Measurements from ENCODE around the gene AGAP5. TPM values are rescaled to one million over a fixed set of nuclear protein-coding genes. Genes with fewer than 3 reads are reported as not detected.

Gene AGAP5
- total and polyA plus RNA-seq, 9 of the 15 experiments (the other 6 are each of a cell fraction or from before 2014, with no cell fraction given): 0.32 to 7.5 (median 5.3) TPM

DNA sequence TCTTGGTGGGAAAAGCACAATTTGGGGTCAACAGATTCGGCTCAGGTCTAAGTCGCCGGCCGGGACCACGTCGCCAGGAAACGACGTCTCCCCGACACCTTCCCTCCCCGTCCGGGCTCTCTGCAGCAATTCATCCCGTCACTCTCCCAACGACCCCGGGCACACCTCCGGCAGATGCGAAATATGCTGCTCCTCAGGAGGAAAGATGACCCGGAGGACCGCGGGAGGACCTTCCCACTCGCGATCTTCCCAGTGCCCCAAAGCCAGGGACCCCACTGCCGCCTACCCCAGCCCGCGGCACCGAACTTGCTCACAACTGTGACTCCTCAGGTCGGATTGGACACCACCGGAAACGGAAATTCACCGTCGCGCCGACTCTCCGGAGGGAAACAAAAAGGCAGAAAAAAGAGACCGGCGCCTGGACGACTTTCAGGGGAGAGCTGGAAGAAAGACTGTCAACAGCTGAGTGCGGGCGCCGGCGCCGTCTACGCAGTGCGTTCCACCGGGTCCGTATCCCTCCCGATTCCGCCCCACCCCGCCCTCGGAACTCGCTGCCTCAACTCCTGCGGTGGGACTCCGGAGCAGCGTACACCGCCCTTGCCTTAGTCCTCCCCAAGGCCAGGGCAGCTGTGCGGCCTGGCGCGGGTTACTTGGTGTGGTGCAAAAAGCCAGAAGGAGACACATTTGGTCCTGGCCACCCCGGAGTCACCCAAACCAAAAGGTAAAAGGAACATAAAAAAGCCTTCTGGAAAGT is 32.4 kb upstream of the AGAP5 start (continued):
- TF ChIP-seq, protein P1, sequence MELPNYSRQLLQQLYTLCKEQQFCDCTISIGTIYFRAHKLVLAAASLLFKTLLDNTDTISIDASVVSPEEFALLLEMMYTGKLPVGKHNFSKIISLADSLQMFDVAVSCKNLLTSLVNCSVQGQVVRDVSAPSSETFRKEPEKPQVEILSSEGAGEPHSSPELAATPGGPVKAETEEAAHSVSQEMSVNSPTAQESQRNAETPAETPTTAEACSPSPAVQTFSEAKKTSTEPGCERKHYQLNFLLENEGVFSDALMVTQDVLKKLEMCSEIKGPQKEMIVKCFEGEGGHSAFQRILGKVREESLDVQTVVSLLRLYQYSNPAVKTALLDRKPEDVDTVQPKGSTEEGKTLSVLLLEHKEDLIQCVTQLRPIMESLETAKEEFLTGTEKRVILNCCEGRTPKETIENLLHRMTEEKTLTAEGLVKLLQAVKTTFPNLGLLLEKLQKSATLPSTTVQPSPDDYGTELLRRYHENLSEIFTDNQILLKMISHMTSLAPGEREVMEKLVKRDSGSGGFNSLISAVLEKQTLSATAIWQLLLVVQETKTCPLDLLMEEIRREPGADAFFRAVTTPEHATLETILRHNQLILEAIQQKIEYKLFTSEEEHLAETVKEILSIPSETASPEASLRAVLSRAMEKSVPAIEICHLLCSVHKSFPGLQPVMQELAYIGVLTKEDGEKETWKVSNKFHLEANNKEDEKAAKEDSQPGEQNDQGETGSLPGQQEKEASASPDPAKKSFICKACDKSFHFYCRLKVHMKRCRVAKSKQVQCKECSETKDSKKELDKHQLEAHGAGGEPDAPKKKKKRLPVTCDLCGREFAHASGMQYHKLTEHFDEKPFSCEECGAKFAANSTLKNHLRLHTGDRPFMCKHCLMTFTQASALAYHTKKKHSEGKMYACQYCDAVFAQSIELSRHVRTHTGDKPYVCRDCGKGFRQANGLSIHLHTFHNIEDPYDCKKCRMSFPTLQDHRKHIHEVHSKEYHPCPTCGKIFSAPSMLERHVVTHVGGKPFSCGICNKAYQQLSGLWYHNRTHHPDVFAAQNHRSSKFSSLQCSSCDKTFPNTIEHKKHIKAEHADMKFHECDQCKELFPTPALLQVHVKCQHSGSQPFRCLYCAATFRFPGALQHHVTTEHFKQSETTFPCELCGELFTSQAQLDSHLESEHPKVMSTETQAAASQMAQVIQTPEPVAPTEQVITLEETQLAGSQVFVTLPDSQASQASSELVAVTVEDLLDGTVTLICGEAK (IDR thresholded peaks at IDR 0.05): peak; percentile 100
- TF ChIP-seq, protein P1 (CRISPR knock-in tag; IDR thresholded peaks at IDR 0.05): no peak
- TF ChIP-seq RB1 (IDR thresholded peaks at IDR 0.05; ENCODE audit: low read depth) (peak; percentile 51; the same call in 1 of the 2 replicates), EGR1 (conservative IDR thresholded peaks at IDR 0.05) (no peak), ZKSCAN8 (CRISPR knock-in tag; IDR thresholded peaks at IDR 0.05) (no peak)
- TF ChIP-seq, protein P2, sequence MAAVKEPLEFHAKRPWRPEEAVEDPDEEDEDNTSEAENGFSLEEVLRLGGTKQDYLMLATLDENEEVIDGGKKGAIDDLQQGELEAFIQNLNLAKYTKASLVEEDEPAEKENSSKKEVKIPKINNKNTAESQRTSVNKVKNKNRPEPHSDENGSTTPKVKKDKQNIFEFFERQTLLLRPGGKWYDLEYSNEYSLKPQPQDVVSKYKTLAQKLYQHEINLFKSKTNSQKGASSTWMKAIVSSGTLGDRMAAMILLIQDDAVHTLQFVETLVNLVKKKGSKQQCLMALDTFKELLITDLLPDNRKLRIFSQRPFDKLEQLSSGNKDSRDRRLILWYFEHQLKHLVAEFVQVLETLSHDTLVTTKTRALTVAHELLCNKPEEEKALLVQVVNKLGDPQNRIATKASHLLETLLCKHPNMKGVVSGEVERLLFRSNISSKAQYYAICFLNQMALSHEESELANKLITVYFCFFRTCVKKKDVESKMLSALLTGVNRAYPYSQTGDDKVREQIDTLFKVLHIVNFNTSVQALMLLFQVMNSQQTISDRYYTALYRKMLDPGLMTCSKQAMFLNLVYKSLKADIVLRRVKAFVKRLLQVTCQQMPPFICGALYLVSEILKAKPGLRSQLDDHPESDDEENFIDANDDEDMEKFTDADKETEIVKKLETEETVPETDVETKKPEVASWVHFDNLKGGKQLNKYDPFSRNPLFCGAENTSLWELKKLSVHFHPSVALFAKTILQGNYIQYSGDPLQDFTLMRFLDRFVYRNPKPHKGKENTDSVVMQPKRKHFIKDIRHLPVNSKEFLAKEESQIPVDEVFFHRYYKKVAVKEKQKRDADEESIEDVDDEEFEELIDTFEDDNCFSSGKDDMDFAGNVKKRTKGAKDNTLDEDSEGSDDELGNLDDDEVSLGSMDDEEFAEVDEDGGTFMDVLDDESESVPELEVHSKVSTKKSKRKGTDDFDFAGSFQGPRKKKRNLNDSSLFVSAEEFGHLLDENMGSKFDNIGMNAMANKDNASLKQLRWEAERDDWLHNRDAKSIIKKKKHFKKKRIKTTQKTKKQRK (IDR thresholded peaks at IDR 0.05; ENCODE audit: borderline replicate concordance, low read depth, low read length): no peak
- TF ChIP-seq, protein P3, sequence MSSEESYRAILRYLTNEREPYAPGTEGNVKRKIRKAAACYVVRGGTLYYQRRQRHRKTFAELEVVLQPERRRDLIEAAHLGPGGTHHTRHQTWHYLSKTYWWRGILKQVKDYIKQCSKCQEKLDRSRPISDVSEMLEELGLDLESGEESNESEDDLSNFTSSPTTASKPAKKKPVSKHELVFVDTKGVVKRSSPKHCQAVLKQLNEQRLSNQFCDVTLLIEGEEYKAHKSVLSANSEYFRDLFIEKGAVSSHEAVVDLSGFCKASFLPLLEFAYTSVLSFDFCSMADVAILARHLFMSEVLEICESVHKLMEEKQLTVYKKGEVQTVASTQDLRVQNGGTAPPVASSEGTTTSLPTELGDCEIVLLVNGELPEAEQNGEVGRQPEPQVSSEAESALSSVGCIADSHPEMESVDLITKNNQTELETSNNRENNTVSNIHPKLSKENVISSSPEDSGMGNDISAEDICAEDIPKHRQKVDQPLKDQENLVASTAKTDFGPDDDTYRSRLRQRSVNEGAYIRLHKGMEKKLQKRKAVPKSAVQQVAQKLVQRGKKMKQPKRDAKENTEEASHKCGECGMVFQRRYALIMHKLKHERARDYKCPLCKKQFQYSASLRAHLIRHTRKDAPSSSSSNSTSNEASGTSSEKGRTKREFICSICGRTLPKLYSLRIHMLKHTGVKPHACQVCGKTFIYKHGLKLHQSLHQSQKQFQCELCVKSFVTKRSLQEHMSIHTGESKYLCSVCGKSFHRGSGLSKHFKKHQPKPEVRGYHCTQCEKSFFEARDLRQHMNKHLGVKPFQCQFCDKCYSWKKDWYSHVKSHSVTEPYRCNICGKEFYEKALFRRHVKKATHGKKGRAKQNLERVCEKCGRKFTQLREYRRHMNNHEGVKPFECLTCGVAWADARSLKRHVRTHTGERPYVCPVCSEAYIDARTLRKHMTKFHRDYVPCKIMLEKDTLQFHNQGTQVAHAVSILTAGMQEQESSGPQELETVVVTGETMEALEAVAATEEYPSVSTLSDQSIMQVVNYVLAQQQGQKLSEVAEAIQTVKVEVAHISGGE (CRISPR knock-in tag; IDR thresholded peaks at IDR 0.05): peak; percentile 96 to 99 (median 98)
